Stimulated activated CD4-positive, alpha-beta T cell treated with anti-CD3 and anti-CD28 coated beads, Interleukin-15, amount 100 ng/mL, for 48 hours (primary cell): Measurements from ENCODE around the gene NUAK1.

Experiments
- DNase-seq, 2 donors: peaks; one replicate each; pipeline ENCODE4 v3.0.0-alpha.2; 2020; ENCODE audit warnings: low read depth in 2 of 2

NUAK1 gene

DNA sequence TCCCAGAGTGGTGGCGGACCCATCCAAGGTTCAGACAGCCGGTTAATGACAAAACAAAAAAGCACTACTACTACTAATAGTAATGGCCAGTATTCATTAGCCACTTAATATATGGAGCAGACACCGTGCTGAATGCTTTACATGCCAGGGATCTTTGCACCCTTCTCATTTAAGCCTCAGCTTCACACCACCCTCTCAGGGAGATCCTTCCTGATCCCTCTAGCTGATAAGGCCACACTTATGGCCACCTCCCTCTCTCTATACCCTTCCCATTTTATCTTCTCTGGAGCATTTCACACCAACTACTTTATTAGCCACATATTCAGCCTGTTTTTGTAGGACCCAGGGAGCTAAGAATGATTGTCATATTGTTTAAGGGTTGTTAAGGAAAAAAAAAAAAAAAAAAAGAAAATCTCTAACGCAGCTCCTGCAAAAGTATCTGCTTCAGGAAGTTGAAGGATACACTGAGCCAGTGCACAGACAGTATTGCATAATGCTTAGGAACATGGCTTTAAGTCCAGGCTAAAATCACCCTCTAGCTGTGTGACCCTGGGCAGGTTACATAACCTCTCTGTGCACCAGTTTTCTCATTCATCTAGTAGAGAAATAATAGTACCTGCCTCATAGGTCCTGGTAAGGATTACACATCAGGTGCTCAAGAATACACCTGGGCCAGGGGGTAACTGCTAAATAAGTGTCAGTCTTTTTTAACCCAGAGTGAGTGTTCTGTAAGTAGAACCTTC, 29.4 kb downstream of the NUAK1 start:
- no peak for DNase-seq

DNA sequence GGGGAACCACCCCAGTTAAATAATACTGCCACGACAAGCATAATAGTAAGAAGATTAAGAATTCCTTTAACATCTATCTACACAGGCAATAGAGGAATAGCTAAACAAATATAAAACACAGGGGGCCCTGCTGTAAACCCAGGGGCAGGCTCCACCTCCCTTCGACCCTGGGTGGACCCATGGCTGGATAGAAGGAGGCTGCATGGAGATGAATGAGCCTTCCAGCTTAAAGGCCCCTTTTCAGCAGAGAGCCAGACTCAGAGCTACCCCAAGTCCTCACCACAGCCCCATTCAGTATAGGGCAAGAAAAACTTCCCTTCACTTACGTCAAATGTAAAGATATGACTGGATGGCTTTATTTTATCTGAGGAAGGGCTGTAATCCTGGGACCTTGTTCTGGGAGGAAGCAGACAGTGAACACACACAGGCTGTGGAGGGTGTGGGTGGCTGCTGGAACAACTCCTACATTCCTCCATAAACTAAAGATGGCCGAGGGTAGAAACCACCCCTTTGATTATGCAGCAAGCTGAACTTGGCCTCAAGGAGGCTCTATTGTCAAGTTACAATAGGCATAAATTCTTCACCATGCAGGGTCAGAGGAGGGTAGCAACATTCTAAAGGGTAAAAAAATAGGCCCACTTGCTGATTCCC, 30.4 kb downstream of the NUAK1 start:
- DNase-seq, result no peak

DNA sequence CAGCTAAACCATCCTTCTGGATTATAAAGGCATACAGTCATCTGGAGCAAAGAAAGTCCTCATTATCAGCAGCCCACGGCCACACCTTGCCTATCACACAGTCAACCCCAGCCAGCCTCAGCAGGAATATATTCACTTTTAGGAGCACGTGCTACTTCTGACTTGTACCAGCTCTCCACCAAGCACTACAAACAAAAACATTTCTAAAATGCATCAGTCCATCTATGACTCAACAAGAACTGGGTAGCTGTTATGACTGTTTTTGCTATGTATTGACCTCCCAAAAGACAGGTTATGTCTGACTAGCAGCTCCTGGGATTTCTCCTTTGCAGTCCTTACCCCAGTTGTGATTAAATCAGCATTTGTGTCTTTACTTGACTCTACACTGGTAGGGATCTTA, 31.2 kb downstream of the NUAK1 start:
- DNase-seq, result no peak

DNA sequence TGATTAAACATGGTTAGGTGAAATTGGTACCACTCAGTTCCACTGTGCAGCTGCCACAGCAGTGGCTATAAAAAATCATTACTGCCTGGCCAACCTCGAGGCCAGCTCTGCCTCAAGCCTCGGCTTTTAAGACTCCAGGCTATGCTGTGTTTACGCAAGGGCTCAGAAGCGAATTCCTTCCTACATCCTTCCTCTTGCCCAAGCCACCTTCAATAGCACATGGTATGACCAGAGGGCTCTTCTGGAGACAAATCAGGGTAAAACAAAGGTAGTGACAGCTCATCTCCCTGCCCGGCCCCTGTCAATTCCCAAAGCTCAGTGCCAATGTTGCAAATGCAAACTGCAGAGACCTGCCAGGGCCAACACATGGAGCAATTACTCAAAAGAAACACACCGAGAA, 31.9 kb downstream of the NUAK1 start:
- DNase-seq, result no peak

DNA sequence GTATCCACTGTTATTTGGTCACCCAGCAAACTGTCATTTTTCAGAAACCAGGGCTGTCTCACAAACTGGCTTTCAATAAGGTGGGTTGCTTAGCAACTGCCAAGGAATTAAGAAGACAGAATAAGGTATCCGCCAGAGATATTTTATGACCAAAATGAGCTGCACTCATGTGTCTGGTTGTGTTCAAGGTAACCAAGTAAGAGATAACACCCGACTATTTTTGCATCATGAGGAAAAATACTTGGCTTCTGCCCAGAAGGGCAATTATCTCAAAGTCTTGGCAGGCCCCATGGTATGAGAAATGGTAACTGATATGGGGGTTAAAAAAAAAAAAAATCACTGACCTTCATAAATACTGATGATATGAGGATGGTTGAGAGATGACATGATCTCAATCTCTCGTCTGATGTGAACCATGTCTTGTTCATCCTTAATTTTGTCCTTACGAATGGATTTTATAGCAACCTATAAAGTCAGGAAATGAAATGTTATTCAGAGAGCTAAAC, 32.6 kb downstream of the NUAK1 start:
- no peak for DNase-seq

GRCh38 chr12:106101803-106102202, 37.0 kb downstream of the NUAK1 start:
- DNase-seq, result no peak

DNA sequence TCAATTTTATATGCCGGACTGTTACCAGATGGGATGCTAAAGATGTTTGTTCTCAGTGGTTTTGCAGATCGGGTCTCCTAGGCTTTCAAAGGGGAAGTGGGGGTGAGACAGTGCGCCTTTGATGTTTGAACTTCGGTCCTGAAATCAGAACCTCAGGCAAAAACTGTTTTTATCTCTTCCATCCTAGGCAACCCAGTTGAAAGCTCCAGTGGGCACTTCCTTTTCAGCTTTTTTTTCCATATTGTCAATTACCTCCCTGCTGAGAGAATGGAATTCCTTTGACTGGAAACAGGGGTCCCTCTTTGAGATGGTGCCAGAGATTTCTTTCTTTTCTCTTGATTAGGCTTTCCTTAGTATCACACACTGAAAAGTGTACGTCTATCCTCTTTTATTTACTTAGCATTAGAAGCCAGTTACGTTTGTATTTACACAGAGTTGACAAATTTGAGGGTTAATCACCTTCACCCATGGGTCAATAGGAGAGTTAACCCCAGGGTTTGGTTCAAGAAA, 40.0 kb downstream of the NUAK1 start:
- no peak for DNase-seq

- no peak for DNase-seq
Measured at GRCh38 chr12:106097011-106097410, 41.7 kb downstream of the NUAK1 start.

DNA sequence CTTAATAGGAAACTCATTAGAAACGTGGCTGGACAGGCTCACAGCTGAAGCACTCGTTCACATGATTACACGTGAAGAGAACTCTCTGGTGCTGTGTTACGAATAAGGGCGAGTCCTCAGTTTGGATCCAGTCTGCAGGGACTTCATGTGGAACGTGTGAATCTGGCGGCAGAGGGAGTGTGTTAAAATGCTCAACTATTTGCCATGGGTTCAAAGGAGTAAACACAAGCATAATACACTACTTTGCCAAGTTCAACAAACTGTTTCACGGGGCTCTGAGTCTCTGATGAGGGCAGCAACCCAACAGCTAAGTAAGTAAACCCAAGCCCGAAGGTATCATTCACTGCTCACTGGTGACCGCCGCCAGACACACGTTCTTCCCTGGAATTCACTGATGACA, 42.4 kb downstream of the NUAK1 start:
- DNase-seq, result no peak

- no peak for DNase-seq
Measured at GRCh38 chr12:106094304-106094703, 44.5 kb downstream of the NUAK1 start.

DNA sequence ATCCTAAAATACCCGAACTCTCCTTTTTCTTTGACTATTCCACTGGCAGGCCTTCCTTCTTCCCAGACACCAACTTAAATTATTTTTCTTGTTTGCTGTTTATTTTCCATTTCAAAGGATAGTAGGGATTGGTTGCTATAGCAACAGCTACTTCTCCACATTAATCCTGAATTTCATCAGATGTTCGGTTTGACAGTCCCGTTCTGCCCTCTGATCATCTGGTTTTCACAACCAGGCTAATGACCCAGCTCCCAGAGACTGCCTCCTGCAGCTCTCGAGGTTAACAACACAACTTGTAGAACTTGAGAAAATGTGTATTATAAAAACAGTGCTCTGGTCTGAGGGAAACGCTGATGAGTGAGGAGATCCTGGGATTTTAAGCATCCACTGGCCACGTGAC, 45.5 kb downstream of the NUAK1 start:
- no peak for DNase-seq

GRCh38 chr12:106091446-106091820, 47.3 kb downstream of the NUAK1 start:
- no peak for DNase-seq

- DNase-seq, result no peak
Measured at GRCh38 chr12:106090591-106091445, 47.9 kb downstream of the NUAK1 start.

- DNase-seq, result no peak
Measured at GRCh38 chr12:106089935-106090334, 48.8 kb downstream of the NUAK1 start.

GRCh38 chr12:106088811-106089485, 49.8 kb downstream of the NUAK1 start:
- no peak for DNase-seq

GRCh38 chr12:106088246-106088808, 50.4 kb downstream of the NUAK1 start:
- DNase-seq, result no peak

- no peak for DNase-seq
Measured at GRCh38 chr12:106086696-106087095, 52.1 kb downstream of the NUAK1 start.

- DNase-seq, result no peak
Measured at GRCh38 chr12:106085213-106085612, 53.5 kb downstream of the NUAK1 start.

GRCh38 chr12:106084759-106085158, 54.0 kb downstream of the NUAK1 start:
- DNase-seq, result no peak

- no peak for DNase-seq
Measured at GRCh38 chr12:106084014-106084671, 54.6 kb downstream of the NUAK1 start.
